GM12891 (cell line): ENCODE data around the gene ELL.

Source experiments
- POLR2A ChIP-seq: IDR thresholded peaks from 2 replicates; pipeline ENCODE4 v1.6.1; 2011; ENCODE audit warnings: low read depth, low read length, control low read depth
- POLR2AphosphoS5 ChIP-seq: IDR thresholded peaks from 2 replicates; pipeline ENCODE4 v1.6.1; 2011; ENCODE audit warnings: low read depth, low read length, control low read depth
- POU2F2 ChIP-seq: IDR thresholded peaks from 2 replicates; pipeline ENCODE4 v1.6.1; 2011; ENCODE audit warnings: low read depth, mild to moderate bottlenecking, control low read depth, low read length, moderate library complexity
- SPI1 ChIP-seq: IDR thresholded peaks from 2 replicates; pipeline ENCODE4 v1.6.1; 2011; ENCODE audit warnings: low read depth, low read length, control low read depth
- TAF1 ChIP-seq: IDR thresholded peaks from 2 replicates; pipeline ENCODE4 v1.6.1; 2011; ENCODE audit warnings: low read depth, low read length, control low read depth

- TF ChIP-seq TAF1 (no peak), POLR2A (no peak), POU2F2 (no peak), POLR2AphosphoS5 (no peak), SPI1 (no peak)
These were observed 4.3 kb downstream of the ELL start for GRCh38 chr19:18517606-18518005.
